ENCODE data around the gene FAM120A. TPM values are rescaled to one million over a fixed set of nuclear protein-coding genes. Genes with fewer than 3 reads are reported as not detected.

The FAM120A gene
- total and polyA plus RNA-seq, 9 of the 15 experiments (the other 6 are each of a cell fraction or from before 2014, with no cell fraction given), result 8.7 to 71.0 (median 42.2) TPM

DNA sequence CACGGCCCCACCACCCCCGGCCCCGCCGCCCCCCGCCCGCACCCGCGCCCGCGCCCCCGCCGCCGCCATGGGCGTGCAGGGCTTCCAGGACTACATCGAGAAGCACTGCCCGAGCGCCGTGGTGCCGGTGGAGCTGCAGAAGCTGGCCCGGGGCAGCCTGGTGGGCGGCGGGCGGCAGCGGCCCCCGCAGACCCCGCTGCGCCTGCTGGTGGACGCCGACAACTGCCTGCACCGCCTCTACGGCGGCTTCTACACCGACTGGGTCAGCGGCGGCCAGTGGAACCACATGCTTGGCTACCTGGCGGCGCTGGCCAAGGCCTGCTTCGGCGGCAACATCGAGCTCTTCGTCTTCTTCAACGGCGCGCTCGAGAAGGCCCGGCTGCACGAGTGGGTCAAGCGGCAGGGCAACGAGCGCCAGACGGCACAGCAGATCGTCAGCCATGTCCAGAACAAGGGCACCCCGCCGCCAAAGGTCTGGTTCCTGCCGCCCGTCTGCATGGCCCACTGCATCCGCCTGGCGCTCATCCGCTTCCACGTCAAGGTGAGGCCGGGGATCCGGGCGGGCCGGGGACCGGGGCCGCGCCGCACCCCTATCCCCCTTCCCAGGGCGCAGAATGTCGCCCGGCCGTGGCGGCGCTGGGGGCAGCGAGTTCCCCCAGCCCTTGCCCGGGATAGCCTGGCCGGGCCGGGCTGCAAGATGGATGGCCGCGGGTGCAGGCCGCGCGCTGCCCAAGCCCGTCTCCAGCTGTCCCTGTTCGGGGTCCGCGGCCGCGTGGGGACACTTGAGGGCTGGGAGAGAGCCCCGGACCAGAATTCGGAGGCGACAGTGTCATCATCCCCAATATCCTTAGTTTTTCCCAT, 594 bp downstream of the FAM120A start (continued):
- no peak for TF ChIP-seq CBX2 (IDR thresholded peaks at IDR 0.05; ENCODE audit: insufficient read depth, low read length, poor library complexity, severe bottlenecking)
- TF ChIP-seq MBD2 (IDR thresholded peaks at IDR 0.05; ENCODE audit: borderline replicate concordance, low read depth), result no peak
- TF ChIP-seq SMAD2 (IDR thresholded peaks at IDR 0.05; ENCODE audit: low read depth, low read length), result no peak
- TF ChIP-seq XRCC5 (IDR thresholded peaks at IDR 0.05; ENCODE audit: low read depth, low read length), result no peak
- TF ChIP-seq MCM7 (IDR thresholded peaks at IDR 0.05), result no peak
- no peak for TF ChIP-seq GMEB1 (CRISPR knock-in tag; IDR thresholded peaks at IDR 0.05)
- TF ChIP-seq ZNF311 (CRISPR knock-in tag; IDR thresholded peaks at IDR 0.05), result no peak
- no peak for TF ChIP-seq ZFP36 (IDR thresholded peaks at IDR 0.05; ENCODE audit: low read depth, low read length, partially characterized antibody)
- TF ChIP-seq SOX6 (IDR thresholded peaks at IDR 0.05), result no peak
- TF ChIP-seq TEAD1 (CRISPR knock-in tag; IDR thresholded peaks at IDR 0.05), result no peak
- TF ChIP-seq MXI1 (IDR thresholded peaks at IDR 0.05; ENCODE audit: low read depth, low read length), result no peak
- TF ChIP-seq PRMT5 (CRISPR knock-in tag; IDR thresholded peaks at IDR 0.05), result no peak
- no peak for TF ChIP-seq ZNF785 (CRISPR knock-in tag; IDR thresholded peaks at IDR 0.05)
- no peak for TF ChIP-seq FOXK2 (conservative IDR thresholded peaks at IDR 0.05 in 1 of 2, IDR thresholded peaks at IDR 0.05 in 1 of 2; ENCODE audit: low read depth in 2 of 2)
- no peak for TF ChIP-seq HDAC2 (IDR thresholded peaks at IDR 0.05)
- no peak for TF ChIP-seq ZNF561 (CRISPR knock-in tag; conservative IDR thresholded peaks at IDR 0.05)
- TF ChIP-seq BDP1 (IDR thresholded peaks at IDR 0.05; ENCODE audit: insufficient read depth, insufficient read length), result no peak
- no peak for TF ChIP-seq NCOA4 (IDR thresholded peaks at IDR 0.05; ENCODE audit: partially characterized antibody)
- TF ChIP-seq ETV1 (tag; conservative IDR thresholded peaks at IDR 0.05; ENCODE audit: low read depth), result no peak
- no peak for TF ChIP-seq DMBX1 (CRISPR knock-in tag; IDR thresholded peaks at IDR 0.05; ENCODE audit: borderline replicate concordance)
- TF ChIP-seq ESRRB (CRISPR knock-in tag; IDR thresholded peaks at IDR 0.05; ENCODE audit: borderline replicate concordance), result no peak
- TF ChIP-seq, protein P1, sequence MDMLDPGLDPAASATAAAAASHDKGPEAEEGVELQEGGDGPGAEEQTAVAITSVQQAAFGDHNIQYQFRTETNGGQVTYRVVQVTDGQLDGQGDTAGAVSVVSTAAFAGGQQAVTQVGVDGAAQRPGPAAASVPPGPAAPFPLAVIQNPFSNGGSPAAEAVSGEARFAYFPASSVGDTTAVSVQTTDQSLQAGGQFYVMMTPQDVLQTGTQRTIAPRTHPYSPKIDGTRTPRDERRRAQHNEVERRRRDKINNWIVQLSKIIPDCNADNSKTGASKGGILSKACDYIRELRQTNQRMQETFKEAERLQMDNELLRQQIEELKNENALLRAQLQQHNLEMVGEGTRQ (CRISPR knock-in tag; IDR thresholded peaks at IDR 0.05), result no peak
- no peak for TF ChIP-seq DDX20 (tag; IDR thresholded peaks at IDR 0.05; ENCODE audit: low read depth)
- 0 out of 2 replicates have a peak, but pooled peaks have one; percentile 26 for TF ChIP-seq RB1 (IDR thresholded peaks at IDR 0.05; ENCODE audit: low read depth)
- TF ChIP-seq HSF4 (CRISPR knock-in tag; IDR thresholded peaks at IDR 0.05; ENCODE audit: borderline replicate concordance), result no peak
- TF ChIP-seq ZNF551 (CRISPR knock-in tag; IDR thresholded peaks at IDR 0.05), result no peak
- TF ChIP-seq KAT2B (IDR thresholded peaks at IDR 0.05; ENCODE audit: low read depth, low read length), result no peak
- no peak for TF ChIP-seq DPF2 (IDR thresholded peaks at IDR 0.05)
- TF ChIP-seq FOSL1 (tag; conservative IDR thresholded peaks at IDR 0.05), result no peak
- no peak for TF ChIP-seq ATF7 (IDR thresholded peaks at IDR 0.05)
